Measurements from ENCODE around the gene SCGB1D4.

SCGB1D4 gene

GRCh38 chr11:62253999-62254542 lies 44.8 kb downstream of the SCGB1D4 start:
- no peak overlapping the region for H3K27ac Mint-ChIP-seq
- peaks cover 44% of the 10 kb centered on the region for H3K9me3 Mint-ChIP-seq
- no peaks in the 10 kb centered on the region for H3K36me3 Mint-ChIP-seq (ENCODE audit: low read depth)
- TF ChIP-seq, protein P1, sequence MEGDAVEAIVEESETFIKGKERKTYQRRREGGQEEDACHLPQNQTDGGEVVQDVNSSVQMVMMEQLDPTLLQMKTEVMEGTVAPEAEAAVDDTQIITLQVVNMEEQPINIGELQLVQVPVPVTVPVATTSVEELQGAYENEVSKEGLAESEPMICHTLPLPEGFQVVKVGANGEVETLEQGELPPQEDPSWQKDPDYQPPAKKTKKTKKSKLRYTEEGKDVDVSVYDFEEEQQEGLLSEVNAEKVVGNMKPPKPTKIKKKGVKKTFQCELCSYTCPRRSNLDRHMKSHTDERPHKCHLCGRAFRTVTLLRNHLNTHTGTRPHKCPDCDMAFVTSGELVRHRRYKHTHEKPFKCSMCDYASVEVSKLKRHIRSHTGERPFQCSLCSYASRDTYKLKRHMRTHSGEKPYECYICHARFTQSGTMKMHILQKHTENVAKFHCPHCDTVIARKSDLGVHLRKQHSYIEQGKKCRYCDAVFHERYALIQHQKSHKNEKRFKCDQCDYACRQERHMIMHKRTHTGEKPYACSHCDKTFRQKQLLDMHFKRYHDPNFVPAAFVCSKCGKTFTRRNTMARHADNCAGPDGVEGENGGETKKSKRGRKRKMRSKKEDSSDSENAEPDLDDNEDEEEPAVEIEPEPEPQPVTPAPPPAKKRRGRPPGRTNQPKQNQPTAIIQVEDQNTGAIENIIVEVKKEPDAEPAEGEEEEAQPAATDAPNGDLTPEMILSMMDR (IDR thresholded peaks at IDR 0.05), result no peak
- no peak overlapping the region for H3K4me3 Mint-ChIP-seq
- peaks cover 11% of the 10 kb centered on the region for H3K27me3 Mint-ChIP-seq (ENCODE audit: low read depth, poor library complexity)
- no peak for DNase-seq
- no peaks in the 10 kb centered on the region for H3K4me1 Mint-ChIP-seq

DNA sequence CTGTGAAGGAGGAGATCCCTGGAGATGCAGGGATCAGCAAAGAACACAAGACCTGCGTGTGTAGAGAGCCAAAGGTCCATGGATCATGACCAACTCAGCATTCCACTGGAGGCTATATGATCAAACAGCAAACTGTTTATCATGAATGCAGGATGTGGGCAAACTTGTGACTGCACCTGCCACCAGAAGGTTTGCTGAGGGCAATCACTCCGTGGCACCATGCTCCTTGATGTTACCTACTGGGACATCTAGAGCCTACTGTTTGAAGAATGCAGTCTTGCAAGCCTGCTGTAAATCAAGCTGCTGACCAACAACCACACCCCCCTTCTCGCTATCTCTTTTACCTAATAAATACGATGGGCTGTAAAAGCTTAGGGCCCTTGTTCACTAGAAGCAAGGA lies 47.2 kb downstream of the SCGB1D4 start:
- Mint-ChIP-seq H3K4me3 (no peak overlapping the region), H3K9me3 (peaks cover 44% of the 10 kb centered on the region), H3K27ac (no peak overlapping the region), H3K36me3 (ENCODE audit: low read depth) (no peaks in the 10 kb centered on the region), H3K27me3 (ENCODE audit: low read depth, poor library complexity) (peaks cover 6% of the 10 kb centered on the region), H3K4me1 (no peaks in the 10 kb centered on the region)
- TF ChIP-seq, protein P1 (IDR thresholded peaks at IDR 0.05), result no peak
- no peak for DNase-seq

Data from nephron progenitor cell (in vitro differentiated cells).